Upper lobe of left lung (tissue), 4 donors: ENCODE measurements around the gene ARGLU1.

Experiments used
- POLR2A ChIP-seq, 4 donors: fragments of 450-650 bp; IDR thresholded peaks; one replicate each; pipeline ENCODE4 v1.5.1; 2016 to 2017; ENCODE audit warnings: antibody characterized with exemption in 4 of 4, mild to moderate bottlenecking in 2 of 4
- POLR2AphosphoS5 ChIP-seq, 2 donors: sonication (generic); formaldehyde crosslinking; IDR thresholded peaks; one replicate each; pipeline ENCODE4 v1.5.1; 2017; ENCODE audit warnings: antibody characterized with exemption in 2 of 2
- TF ChIP-seq, protein P1 (sequence below), 6 experiments: fragments of 450-650 bp in 4 of 6; fragments of 200-600 bp in 2 of 6; sonication (generic) in 2 of 6; IDR thresholded peaks; one replicate each; pipeline ENCODE4 v1.5.1; 2016 to 2019; ENCODE audit warnings: antibody characterized with exemption in 6 of 6

DNA sequence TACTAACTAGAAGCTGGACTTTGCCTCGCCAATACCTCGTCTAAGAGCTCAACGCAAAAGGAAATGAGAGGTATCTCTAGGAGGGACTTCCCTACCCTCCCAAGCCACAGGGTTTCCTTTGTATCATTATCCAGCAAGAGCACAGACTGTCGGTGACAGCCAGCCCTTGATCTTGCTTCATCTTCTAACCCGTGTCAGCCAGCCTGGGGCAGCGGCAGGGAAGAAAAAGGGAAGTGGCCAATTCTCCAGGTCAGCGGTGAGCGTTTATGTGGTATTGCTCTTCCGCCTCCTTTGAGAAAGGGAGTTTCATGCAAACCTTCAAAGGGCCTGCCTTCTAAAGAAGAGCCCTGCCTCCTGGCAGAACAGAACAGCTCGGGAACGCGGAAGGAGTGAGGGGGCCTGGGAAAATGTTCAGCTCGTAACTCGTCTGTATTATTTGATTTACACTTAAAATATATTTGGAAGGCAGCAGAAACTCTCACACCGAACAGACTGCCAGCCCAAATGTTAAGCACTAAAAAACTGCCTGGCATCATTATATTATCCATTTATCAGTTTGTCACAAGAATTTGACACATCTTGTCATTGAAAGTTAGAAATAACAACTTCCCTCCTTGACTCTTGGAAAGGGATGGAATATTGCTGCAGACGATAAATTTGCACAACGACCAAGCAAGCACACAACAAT, 74.3 kb downstream of the ARGLU1 start:
- TF ChIP-seq, protein P1, sequence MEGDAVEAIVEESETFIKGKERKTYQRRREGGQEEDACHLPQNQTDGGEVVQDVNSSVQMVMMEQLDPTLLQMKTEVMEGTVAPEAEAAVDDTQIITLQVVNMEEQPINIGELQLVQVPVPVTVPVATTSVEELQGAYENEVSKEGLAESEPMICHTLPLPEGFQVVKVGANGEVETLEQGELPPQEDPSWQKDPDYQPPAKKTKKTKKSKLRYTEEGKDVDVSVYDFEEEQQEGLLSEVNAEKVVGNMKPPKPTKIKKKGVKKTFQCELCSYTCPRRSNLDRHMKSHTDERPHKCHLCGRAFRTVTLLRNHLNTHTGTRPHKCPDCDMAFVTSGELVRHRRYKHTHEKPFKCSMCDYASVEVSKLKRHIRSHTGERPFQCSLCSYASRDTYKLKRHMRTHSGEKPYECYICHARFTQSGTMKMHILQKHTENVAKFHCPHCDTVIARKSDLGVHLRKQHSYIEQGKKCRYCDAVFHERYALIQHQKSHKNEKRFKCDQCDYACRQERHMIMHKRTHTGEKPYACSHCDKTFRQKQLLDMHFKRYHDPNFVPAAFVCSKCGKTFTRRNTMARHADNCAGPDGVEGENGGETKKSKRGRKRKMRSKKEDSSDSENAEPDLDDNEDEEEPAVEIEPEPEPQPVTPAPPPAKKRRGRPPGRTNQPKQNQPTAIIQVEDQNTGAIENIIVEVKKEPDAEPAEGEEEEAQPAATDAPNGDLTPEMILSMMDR (IDR thresholded peaks at IDR 0.05), result no peak
- TF ChIP-seq POLR2AphosphoS5 (IDR thresholded peaks at IDR 0.05) (no peak), POLR2A (IDR thresholded peaks at IDR 0.05) (no peak)
